ENCODE measurements around the gene UGGT2.
A peak's percentile ranks its signal among the peaks of the same experiment; 100 is the strongest.
"Not testable (repeated sequence)": the region's sequence is repeated elsewhere in the genome, so short reads cannot be mapped to it uniquely, and the experiment has no call there.

The UGGT2 gene

DNA sequence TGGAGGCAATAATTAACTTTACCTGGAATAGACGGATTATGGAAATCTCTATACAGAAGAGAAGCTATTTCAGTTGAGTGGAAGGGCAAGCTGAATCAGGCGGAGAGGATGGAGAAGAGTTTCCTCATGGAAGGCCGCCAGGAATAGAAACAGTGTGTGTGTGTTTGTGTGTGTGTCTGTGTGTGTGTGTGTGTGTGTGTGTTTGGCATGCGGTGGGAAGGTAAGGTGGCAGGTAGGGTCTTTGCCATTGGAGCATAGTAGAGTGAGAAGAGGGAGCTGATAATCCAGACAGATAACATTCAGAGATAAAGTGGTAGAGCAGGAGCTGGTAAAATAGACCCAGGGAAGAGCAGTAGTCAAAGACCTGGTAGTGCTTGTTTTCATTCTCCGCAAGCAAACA, 27.5 kb upstream of the UGGT2 start:
- Histone ChIP-seq H3K9me3 (ENCODE audit: control insufficient read depth, insufficient read depth, low read length) (no peaks in the 10 kb centered on the region), H3K9ac (ENCODE audit: low read depth, low read length) (no peak overlapping the region), H3K36me3 (ENCODE audit: insufficient read depth, low read length) (no peaks in the 10 kb centered on the region), H3K4me1 (ENCODE audit: insufficient read depth, low read length) (no peaks in the 10 kb centered on the region)

DNA sequence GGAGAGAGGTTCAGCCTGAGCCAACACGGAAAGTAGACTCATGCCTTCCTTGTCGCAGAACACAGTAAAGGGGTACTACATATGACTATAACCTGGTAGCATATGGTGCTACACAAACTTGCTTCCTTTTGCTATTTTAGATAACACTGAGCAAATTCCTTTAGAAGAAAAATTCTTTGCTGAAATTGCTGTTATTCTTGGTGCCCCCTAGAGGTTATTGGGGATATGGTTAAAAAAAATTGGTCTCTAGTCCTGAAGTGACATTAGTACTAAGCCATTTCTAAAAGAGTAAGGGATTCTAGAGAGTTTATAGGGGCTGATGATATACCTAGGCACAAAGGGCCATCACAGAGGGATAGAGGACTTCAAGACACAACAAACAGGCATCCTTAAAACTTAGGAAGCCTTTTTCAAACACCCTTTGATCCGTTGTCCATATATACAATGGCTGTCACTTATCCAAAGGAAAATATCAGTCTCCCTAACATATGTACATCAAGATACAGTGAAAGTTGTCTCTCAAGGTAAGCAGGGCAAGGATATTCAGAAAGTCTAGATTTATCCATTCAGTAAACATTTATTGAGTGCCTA, 22.8 kb upstream of the UGGT2 start:
- H3K4me1 ChIP-seq (ENCODE audit: insufficient read depth, low read length) = no peaks in the 10 kb centered on the region

DNA sequence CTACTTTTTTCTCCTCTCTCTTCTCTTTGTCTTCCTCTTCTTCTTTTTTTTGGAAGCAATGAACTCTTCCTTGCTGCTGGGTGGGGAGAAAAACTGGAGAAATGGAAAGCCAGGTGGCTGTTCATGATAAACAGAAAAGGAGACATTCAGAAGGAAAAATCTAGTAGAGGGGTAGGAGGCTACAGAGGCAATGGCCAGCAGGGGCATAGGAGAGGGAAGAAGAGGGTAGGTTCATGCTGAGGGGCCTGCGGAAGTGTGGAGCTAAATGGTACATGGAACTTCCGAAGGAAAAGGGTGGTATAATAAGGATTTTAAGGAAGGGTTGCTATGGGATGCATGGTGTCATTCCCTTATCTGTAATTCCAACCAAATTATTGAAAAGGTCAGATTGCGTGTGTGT, 19.2 kb upstream of the UGGT2 start:
- Histone ChIP-seq H3K9ac (ENCODE audit: low read depth, low read length) (no peak overlapping the region), H3K36me3 (ENCODE audit: insufficient read depth, low read length) (no peaks in the 10 kb centered on the region), H3K4me1 (ENCODE audit: insufficient read depth, low read length) (no peaks in the 10 kb centered on the region), H3K9me3 (ENCODE audit: control insufficient read depth, insufficient read depth, low read length) (no peaks in the 10 kb centered on the region)

More for the DNA sequence above, 22.8 kb upstream of the UGGT2 start:
- Histone ChIP-seq H3K36me3 (ENCODE audit: insufficient read depth, low read length) (no peaks in the 10 kb centered on the region), H3K9ac (ENCODE audit: low read depth, low read length) (no peak overlapping the region), H3K9me3 (ENCODE audit: control insufficient read depth, insufficient read depth, low read length) (no peaks in the 10 kb centered on the region)

DNA sequence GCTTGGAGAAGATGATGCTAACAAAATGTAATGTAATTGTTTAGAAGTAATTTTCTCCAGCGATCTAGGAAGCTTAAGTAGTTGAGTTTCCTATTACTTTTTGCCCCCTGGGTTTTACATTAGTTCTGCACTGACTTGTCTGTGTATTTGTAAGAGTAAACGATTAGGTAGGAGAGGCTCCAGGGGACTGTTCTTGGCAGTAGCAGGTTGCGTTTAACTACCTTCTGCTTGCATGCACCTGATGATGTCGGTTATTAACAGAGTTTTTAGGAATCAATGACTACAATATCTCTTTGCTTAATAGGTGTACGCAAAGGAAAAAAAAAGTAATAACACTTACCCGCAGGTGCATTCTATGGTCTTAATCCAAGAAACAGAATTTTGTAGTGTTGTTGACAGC, 18.3 kb upstream of the UGGT2 start:
- no peaks in the 10 kb centered on the region for H3K9me3 ChIP-seq (ENCODE audit: control insufficient read depth, insufficient read depth, low read length)
- H3K36me3 ChIP-seq (ENCODE audit: insufficient read depth, low read length) = no peaks in the 10 kb centered on the region
- H3K4me1 ChIP-seq (ENCODE audit: insufficient read depth, low read length) = no peaks in the 10 kb centered on the region
- H3K9ac ChIP-seq (ENCODE audit: low read depth, low read length) = no peak overlapping the region

DNA sequence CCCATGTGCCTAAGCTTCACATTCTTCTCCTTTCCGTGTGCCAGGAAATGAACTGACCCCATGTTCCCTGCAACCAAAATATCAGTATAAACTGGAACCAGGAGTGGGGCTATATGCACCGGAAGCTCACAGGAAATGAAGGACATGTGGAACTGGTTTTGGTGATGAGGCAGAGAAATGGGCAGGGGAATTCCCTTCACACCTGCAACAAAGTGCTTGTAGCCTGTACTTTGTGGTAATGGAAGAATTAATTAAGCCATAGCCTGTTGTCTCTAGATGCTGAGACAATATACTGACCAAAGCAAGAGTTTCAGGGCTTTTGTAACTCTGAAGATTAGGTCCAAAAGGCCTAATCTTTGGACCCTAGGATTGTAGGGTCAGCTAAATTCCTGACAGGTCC, 15.5 kb upstream of the UGGT2 start:
- Histone ChIP-seq H3K36me3 (ENCODE audit: insufficient read depth, low read length) (no peaks in the 10 kb centered on the region), H3K9ac (ENCODE audit: low read depth, low read length) (no peak overlapping the region), H3K4me1 (ENCODE audit: insufficient read depth, low read length) (no peaks in the 10 kb centered on the region), H3K9me3 (ENCODE audit: control insufficient read depth, insufficient read depth, low read length) (no peaks in the 10 kb centered on the region)

GRCh38 chr13:96065849-96066248, 12.6 kb upstream of the UGGT2 start:
- Histone ChIP-seq H3K4me1 (ENCODE audit: insufficient read depth, low read length) (no peaks in the 10 kb centered on the region), H3K36me3 (ENCODE audit: insufficient read depth, low read length) (no peaks in the 10 kb centered on the region), H3K9ac (ENCODE audit: low read depth, low read length) (no peak overlapping the region), H3K9me3 (ENCODE audit: control insufficient read depth, insufficient read depth, low read length) (no peaks in the 10 kb centered on the region)

GRCh38 chr13:96052656-96053002, 572 bp downstream of the UGGT2 start:
- Histone ChIP-seq H3K9me3 (ENCODE audit: control insufficient read depth, insufficient read depth, low read length) (no peaks in the 10 kb centered on the region), H3K4me1 (ENCODE audit: insufficient read depth, low read length) (no peaks in the 10 kb centered on the region), H3K9ac (ENCODE audit: low read depth, low read length) (peak overlapping the region; percentile 74), H3K36me3 (ENCODE audit: insufficient read depth, low read length) (no peaks in the 10 kb centered on the region)

GRCh38 chr13:96051946-96052345, 1.3 kb downstream of the UGGT2 start:
- H3K4me1 ChIP-seq (ENCODE audit: insufficient read depth, low read length); H3K9me3 ChIP-seq (ENCODE audit: control insufficient read depth, insufficient read depth, low read length); H3K36me3 ChIP-seq (ENCODE audit: insufficient read depth, low read length); H3K9ac ChIP-seq (ENCODE audit: low read depth, low read length): not testable (repeated sequence)

DNA sequence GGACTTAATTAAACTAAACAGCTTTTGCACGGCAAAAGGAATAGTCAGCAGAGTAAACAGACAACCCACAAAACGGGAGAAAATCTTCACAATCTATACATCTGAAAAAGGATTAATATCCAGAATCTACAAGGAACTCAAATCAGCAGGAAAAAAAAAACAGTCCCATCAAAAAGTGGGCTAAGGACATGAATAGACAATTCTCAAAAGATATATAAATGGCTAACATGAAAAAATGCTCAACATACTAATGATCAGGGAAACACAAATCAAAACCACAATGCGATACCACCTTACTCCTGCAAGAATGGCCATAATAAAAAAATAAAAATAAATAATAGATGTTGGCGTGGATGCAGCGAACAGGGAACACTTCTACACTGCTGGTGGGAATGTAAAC, 1.7 kb downstream of the UGGT2 start:
- H3K36me3 ChIP-seq (ENCODE audit: insufficient read depth, low read length); H3K9me3 ChIP-seq (ENCODE audit: control insufficient read depth, insufficient read depth, low read length); H3K9ac ChIP-seq (ENCODE audit: low read depth, low read length); H3K4me1 ChIP-seq (ENCODE audit: insufficient read depth, low read length): not testable (repeated sequence)

DNA sequence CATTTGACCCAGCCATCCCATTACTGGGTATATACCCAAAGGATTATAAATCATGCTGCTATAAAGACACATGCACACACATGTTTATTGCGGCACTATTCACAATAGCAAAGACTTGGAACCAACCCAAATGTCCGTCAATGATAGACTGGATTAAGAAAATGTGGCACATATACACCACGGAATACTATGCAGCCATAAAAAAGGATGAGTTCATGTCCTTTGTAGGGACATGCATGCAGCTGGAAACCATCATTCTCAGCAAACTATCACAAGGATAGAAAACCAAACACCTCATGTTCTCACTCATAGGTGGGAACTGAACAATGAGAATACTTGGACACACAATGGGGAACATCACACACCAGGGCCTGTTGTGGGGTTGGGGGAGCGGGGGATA, 2.2 kb downstream of the UGGT2 start:
- H3K36me3 ChIP-seq (ENCODE audit: insufficient read depth, low read length); H3K9me3 ChIP-seq (ENCODE audit: control insufficient read depth, insufficient read depth, low read length); H3K9ac ChIP-seq (ENCODE audit: low read depth, low read length); H3K4me1 ChIP-seq (ENCODE audit: insufficient read depth, low read length): not testable (repeated sequence)

DNA sequence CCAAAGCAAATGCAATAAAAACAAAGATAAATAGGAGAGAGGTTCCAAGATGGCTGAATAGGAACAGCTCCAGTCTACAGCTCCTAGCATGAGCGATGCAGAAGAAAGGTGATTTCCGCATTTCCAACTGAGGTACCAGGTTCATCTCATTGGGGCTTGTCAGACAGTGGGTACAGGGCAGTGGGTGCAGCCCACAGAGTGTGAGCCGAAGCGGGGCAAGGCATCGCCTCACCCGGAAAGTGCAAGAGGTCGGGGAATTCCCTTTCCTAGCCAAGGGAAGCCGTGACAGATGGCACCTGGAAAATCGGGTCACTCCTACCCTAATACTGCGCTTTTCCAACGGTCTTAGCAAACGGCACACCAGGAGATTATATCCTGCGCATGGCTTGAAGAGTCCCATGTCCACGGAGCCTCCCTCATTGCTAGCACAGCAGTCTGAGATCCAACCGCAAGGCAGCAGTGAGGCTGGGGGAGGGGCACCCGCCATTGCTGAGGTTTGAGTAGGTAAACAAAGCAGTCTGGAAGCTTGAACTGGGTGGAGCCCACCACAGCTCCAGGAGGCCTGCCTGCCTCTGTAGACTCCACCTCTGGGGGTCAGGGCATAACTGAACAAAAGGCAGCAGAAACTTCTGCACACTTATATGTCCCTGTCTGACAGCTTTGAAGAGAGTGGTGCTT, 6.6 kb downstream of the UGGT2 start:
- not testable (repeated sequence) for H3K36me3 ChIP-seq (ENCODE audit: insufficient read depth, low read length); H3K9ac ChIP-seq (ENCODE audit: low read depth, low read length); H3K4me1 ChIP-seq (ENCODE audit: insufficient read depth, low read length); H3K9me3 ChIP-seq (ENCODE audit: control insufficient read depth, insufficient read depth, low read length)

DNA sequence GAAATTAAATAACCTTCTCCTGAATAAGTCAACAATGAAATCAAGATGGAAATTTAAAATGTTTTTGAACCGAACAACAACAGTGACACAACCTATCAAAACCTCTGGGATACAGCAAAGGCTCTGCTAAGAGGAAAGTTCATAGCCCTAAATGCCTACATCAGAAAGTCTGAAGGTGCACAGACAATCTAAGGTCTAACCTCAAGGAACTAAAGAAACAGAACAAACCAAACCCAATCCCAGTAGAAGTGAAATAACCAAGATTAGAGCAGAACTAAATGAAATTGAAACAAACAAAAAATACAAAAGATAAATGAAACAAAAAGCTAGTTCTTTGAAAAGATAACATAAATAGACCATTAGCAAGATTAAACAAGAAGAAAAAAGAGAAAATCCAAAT, 9.0 kb downstream of the UGGT2 start:
- Histone ChIP-seq H3K4me1 (ENCODE audit: insufficient read depth, low read length) (peaks cover 8% of the 10 kb centered on the region), H3K36me3 (ENCODE audit: insufficient read depth, low read length) (no peaks in the 10 kb centered on the region), H3K9ac (ENCODE audit: low read depth, low read length) (no peak overlapping the region), H3K9me3 (ENCODE audit: control insufficient read depth, insufficient read depth, low read length) (peaks cover 3% of the 10 kb centered on the region)

DNA sequence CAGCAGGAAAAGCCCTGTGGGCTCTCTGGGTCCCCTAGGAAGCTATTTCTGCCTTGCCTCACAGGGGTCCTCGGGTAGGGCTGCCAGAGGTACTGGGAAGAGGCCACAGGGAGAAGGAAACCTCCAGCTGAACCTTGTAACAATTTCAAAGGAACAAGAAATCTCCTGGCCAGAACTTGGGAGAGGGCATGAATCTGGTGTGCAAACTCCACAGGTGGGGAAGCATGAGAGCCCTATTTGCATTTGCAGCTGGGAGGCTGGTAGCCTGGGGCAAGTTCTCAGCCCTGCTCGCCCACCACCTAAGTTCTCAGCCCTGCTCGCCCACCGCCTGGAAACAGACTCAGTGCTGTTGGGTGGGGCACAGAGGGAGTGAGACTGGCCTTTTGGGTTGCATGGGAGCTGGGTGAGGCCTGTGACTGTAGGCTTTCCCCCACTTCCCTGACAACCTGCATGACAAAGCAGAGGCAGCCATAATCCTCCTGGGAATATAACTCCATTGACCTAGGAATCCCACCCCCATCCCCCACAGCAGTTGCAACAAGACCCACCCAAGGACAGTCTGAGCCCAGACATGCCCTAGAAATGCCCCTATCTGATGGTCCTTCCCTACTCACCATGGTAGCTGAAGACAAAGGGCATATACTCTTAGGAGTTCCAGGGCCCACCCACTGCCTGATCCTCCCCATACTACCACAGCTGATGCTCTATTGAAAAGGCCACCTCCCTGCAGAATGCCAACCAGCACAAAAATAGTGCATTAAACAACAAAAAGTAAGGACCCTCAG, 11.7 kb downstream of the UGGT2 start:
- H3K9ac ChIP-seq (ENCODE audit: low read depth, low read length) = no peak overlapping the region
- H3K9me3 ChIP-seq (ENCODE audit: control insufficient read depth, insufficient read depth, low read length) = no peaks in the 10 kb centered on the region; the same call in none of the 2 replicates
- no peaks in the 10 kb centered on the region for H3K36me3 ChIP-seq (ENCODE audit: insufficient read depth, low read length)
- H3K4me1 ChIP-seq (ENCODE audit: insufficient read depth, low read length) = peaks cover 8% of the 10 kb centered on the region

GRCh38 chr13:96036515-96036914, 16.7 kb downstream of the UGGT2 start:
- H3K36me3 ChIP-seq (ENCODE audit: insufficient read depth, low read length) = no peaks in the 10 kb centered on the region
- H3K4me1 ChIP-seq (ENCODE audit: insufficient read depth, low read length) = peaks cover under 1% of the 10 kb centered on the region
- H3K9me3 ChIP-seq (ENCODE audit: control insufficient read depth, insufficient read depth, low read length) = no peaks in the 10 kb centered on the region
- H3K9ac ChIP-seq (ENCODE audit: low read depth, low read length) = no peak overlapping the region

DNA sequence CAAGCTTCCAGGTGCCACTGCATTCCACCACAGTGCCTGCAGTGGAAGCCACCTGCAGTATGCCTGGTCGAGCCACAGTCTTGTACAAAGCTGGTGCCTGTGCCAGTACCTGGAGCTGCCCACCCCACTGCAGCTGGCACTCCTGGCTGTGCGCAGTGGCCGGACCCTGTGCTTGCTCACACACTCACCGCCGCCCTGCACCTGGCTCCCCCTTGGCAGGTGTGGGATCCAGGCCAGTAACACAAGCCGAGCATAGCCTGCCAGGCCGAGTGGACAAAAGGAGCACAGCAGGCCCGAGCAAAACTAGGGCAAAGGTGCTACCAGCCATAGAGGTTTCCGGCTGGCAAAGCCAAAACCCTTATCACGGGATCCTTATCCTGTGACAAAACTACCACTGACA, 18.5 kb downstream of the UGGT2 start:
- Histone ChIP-seq H3K4me1 (ENCODE audit: insufficient read depth, low read length) (no peaks in the 10 kb centered on the region; the same call in 1 of the 2 replicates), H3K36me3 (ENCODE audit: insufficient read depth, low read length) (no peaks in the 10 kb centered on the region), H3K9me3 (ENCODE audit: control insufficient read depth, insufficient read depth, low read length) (no peaks in the 10 kb centered on the region), H3K9ac (ENCODE audit: low read depth, low read length) (no peak overlapping the region)
